ENCODE measurements around the gene RPSA.

DNA sequence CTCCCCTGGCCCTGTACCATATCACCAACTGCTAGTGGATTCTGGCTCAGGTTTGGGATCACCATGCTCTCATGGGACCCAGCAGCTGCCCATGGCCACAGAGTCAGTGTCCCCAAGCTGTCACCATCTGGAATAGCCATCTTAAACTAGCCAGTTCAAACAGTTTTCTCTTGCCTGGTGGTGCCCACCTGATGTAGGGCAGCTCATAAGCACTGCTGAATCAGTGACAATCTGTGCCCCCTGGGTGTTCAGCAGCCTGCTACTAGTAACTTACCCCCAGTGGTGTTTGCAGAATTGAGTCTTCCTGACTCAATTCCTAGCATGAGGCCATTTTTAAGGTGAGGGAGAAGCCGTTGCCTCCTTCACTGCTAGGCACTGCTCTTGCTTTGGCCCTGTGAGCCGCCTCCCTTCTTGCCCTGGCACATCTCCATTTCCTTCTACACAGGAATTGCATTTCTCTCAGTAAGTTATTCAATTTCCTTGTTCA, 7.9 kb downstream of the RPSA start:
- TF ChIP-seq, protein P1, sequence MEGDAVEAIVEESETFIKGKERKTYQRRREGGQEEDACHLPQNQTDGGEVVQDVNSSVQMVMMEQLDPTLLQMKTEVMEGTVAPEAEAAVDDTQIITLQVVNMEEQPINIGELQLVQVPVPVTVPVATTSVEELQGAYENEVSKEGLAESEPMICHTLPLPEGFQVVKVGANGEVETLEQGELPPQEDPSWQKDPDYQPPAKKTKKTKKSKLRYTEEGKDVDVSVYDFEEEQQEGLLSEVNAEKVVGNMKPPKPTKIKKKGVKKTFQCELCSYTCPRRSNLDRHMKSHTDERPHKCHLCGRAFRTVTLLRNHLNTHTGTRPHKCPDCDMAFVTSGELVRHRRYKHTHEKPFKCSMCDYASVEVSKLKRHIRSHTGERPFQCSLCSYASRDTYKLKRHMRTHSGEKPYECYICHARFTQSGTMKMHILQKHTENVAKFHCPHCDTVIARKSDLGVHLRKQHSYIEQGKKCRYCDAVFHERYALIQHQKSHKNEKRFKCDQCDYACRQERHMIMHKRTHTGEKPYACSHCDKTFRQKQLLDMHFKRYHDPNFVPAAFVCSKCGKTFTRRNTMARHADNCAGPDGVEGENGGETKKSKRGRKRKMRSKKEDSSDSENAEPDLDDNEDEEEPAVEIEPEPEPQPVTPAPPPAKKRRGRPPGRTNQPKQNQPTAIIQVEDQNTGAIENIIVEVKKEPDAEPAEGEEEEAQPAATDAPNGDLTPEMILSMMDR (IDR thresholded peaks at IDR 0.05) = no peak
- no peak for TF ChIP-seq POLR2A (IDR thresholded peaks at IDR 0.05)
- no peak for TF ChIP-seq EP300 (IDR thresholded peaks at IDR 0.05)
